Hematopoietic multipotent progenitor cell treated with erythropoietin and hydrocortisone succinate and interleukin-3 and kit ligand, for 17 days (in vitro differentiated cells): ENCODE data around the gene MTFP1.
"Not testable (repeated sequence)": the region's sequence is repeated elsewhere in the genome, so short reads cannot be mapped to it uniquely, and the experiment has no call there.

ENCODE experiments used
- DNase-seq: peaks from one replicate; pipeline ENCODE4 v3.0.0-alpha.2; 2015; ENCODE audit warnings: low spot score

MTFP1 gene

GRCh38 chr22:30425616-30426387, at the start of gene MTFP1:
Gene MTFP1 (plus strand): TSS chr22:30425768. CDS start chr22:30425880, 112 bp downstream.
- peak; percentile 19 for DNase-seq

- no peak for DNase-seq
Observed at GRCh38 chr22:30380011-30380410, 45.6 kb upstream of the MTFP1 start.

GRCh38 chr22:30381264-30381663, 44.3 kb upstream of the MTFP1 start:
- DNase-seq: no peak

- no peak for DNase-seq
Observed at GRCh38 chr22:30382340-30382739, 43.2 kb upstream of the MTFP1 start.

- DNase-seq: no peak
Observed at GRCh38 chr22:30383061-30383460, 42.5 kb upstream of the MTFP1 start.

GRCh38 chr22:30385942-30386341, 39.6 kb upstream of the MTFP1 start:
- DNase-seq: no peak

GRCh38 chr22:30386608-30386959, 39.0 kb upstream of the MTFP1 start:
- DNase-seq: no peak

- peak; percentile 90 for DNase-seq
Observed at GRCh38 chr22:30386960-30387827, 38.4 kb upstream of the MTFP1 start, which contains the start of gene RNF215. Gene RNF215 (minus strand): TSS chr22:30387411. CDS start chr22:30387313, 98 bp downstream.

GRCh38 chr22:30390974-30391691, 34.4 kb upstream of the MTFP1 start:
- peak; percentile 90 for DNase-seq

GRCh38 chr22:30392661-30393321, 32.8 kb upstream of the MTFP1 start:
- DNase-seq: no peak

- no peak for DNase-seq
Observed at GRCh38 chr22:30393322-30393680, 32.3 kb upstream of the MTFP1 start.

- no peak for DNase-seq
Observed at GRCh38 chr22:30393885-30394284, 31.7 kb upstream of the MTFP1 start.

- DNase-seq: peak; percentile 65
Observed at GRCh38 chr22:30396871-30397655, 28.5 kb upstream of the MTFP1 start, which contains the start of gene SEC14L2. Gene SEC14L2 (plus strand): TSS chr22:30397018. CDS start chr22:30397117, 99 bp downstream.

- peak; percentile 38 for DNase-seq
Observed at GRCh38 chr22:30397656-30398635, 27.6 kb upstream of the MTFP1 start.

GRCh38 chr22:30398685-30399680, 26.6 kb upstream of the MTFP1 start:
- DNase-seq: peak; percentile 38

GRCh38 chr22:30399718-30400117, 25.9 kb upstream of the MTFP1 start:
- no peak for DNase-seq

GRCh38 chr22:30400159-30400558, 25.4 kb upstream of the MTFP1 start:
- no peak for DNase-seq

GRCh38 chr22:30401024-30401423, 24.5 kb upstream of the MTFP1 start:
- not testable (repeated sequence) for DNase-seq
